ENCODE results near the gene ARHGEF40.

Gene ARHGEF40

GRCh38 chr14:21053184-21054122, 16.7 kb upstream of the ARHGEF40 start:
- H3F3A ChIP-seq (ENCODE audit: control insufficient read depth, insufficient read depth), result no peaks in the 10 kb centered on the region
- no peak overlapping the region for H3K4me3 ChIP-seq (ENCODE audit: low read length)
- H3K27me3 ChIP-seq (ENCODE audit: control insufficient read depth, low read length), result peaks cover 20% of the 10 kb centered on the region
- no peaks in the 10 kb centered on the region for H3K36me3 ChIP-seq (ENCODE audit: control insufficient read depth, low read length)
- H3K79me2 ChIP-seq (ENCODE audit: control insufficient read depth, low read length), result no peaks in the 10 kb centered on the region
- no peaks in the 10 kb centered on the region for H4K20me1 ChIP-seq (ENCODE audit: control insufficient read depth, insufficient read depth, low read depth, low read length)
- no peak overlapping the region for H3K4me2 ChIP-seq (ENCODE audit: low read length)
- no peaks in the 10 kb centered on the region for H3K9me2 ChIP-seq (replicated peaks; ENCODE audit: control insufficient read depth, low read length)
- H3K27ac ChIP-seq (ENCODE audit: low read depth, low read length), result no peak overlapping the region
- TF ChIP-seq EZH2phosphoT487 (IDR thresholded peaks at IDR 0.05; ENCODE audit: borderline replicate concordance, low read length) (no peak), CTCF (IDR thresholded peaks at IDR 0.05; ENCODE audit: low read depth, low read length, poor library complexity, severe bottlenecking) (no peak)
- no peaks in the 10 kb centered on the region for H3K9me3 ChIP-seq (ENCODE audit: control insufficient read depth, insufficient read depth, low read length)
- H3K4me1 ChIP-seq (ENCODE audit: control insufficient read depth, low read length), result no peaks in the 10 kb centered on the region

GRCh38 chr14:21054123-21054767, 15.9 kb upstream of the ARHGEF40 start:
- Histone ChIP-seq H3K36me3 (ENCODE audit: control insufficient read depth, low read length) (no peaks in the 10 kb centered on the region), H3K4me2 (ENCODE audit: low read length) (no peak overlapping the region), H4K20me1 (ENCODE audit: control insufficient read depth, insufficient read depth, low read depth, low read length) (no peaks in the 10 kb centered on the region), H3F3A (ENCODE audit: control insufficient read depth, insufficient read depth) (no peaks in the 10 kb centered on the region), H3K4me1 (ENCODE audit: control insufficient read depth, low read length) (no peaks in the 10 kb centered on the region), H3K9me2 (replicated peaks; ENCODE audit: control insufficient read depth, low read length) (no peaks in the 10 kb centered on the region), H3K79me2 (ENCODE audit: control insufficient read depth, low read length) (no peaks in the 10 kb centered on the region), H3K4me3 (ENCODE audit: low read length) (no peak overlapping the region), H3K9me3 (ENCODE audit: control insufficient read depth, insufficient read depth, low read length) (no peaks in the 10 kb centered on the region), H3K27ac (ENCODE audit: low read depth, low read length) (no peak overlapping the region), H3K27me3 (ENCODE audit: control insufficient read depth, low read length) (peaks cover 18% of the 10 kb centered on the region; the same call in 1 of the 2 replicates)
- TF ChIP-seq CTCF (IDR thresholded peaks at IDR 0.05; ENCODE audit: low read depth, low read length, poor library complexity, severe bottlenecking) (no peak), EZH2phosphoT487 (IDR thresholded peaks at IDR 0.05; ENCODE audit: borderline replicate concordance, low read length) (no peak)

GRCh38 chr14:21054768-21055145, 15.3 kb upstream of the ARHGEF40 start:
- H3K4me1 ChIP-seq (ENCODE audit: control insufficient read depth, low read length), result no peaks in the 10 kb centered on the region
- no peak overlapping the region for H3K4me3 ChIP-seq (ENCODE audit: low read length)
- no peak for TF ChIP-seq EZH2phosphoT487 (IDR thresholded peaks at IDR 0.05; ENCODE audit: borderline replicate concordance, low read length)
- TF ChIP-seq CTCF (IDR thresholded peaks at IDR 0.05; ENCODE audit: low read depth, low read length, poor library complexity, severe bottlenecking), result no peak
- H3K4me2 ChIP-seq (ENCODE audit: low read length), result no peak overlapping the region
- H4K20me1 ChIP-seq (ENCODE audit: control insufficient read depth, insufficient read depth, low read depth, low read length), result no peaks in the 10 kb centered on the region
- no peak overlapping the region for H3K27ac ChIP-seq (ENCODE audit: low read depth, low read length)
- H3K9me2 ChIP-seq (replicated peaks; ENCODE audit: control insufficient read depth, low read length), result no peaks in the 10 kb centered on the region
- H3K27me3 ChIP-seq (ENCODE audit: control insufficient read depth, low read length), result peaks cover 15% of the 10 kb centered on the region; the same call in 1 of the 2 replicates
- no peaks in the 10 kb centered on the region for H3K36me3 ChIP-seq (ENCODE audit: control insufficient read depth, low read length)
- no peaks in the 10 kb centered on the region for H3F3A ChIP-seq (ENCODE audit: control insufficient read depth, insufficient read depth)
- H3K9me3 ChIP-seq (ENCODE audit: control insufficient read depth, insufficient read depth, low read length), result no peaks in the 10 kb centered on the region
- H3K79me2 ChIP-seq (ENCODE audit: control insufficient read depth, low read length), result no peaks in the 10 kb centered on the region
